ENCODE results near the gene NAPSA. TPM values are rescaled to one million over a fixed set of nuclear protein-coding genes. Genes with fewer than 3 reads are reported as not detected.

Gene NAPSA
- polyA plus RNA-seq, 1 donor from 2014 or later, result not detected

- Histone ChIP-seq H2AFZ (ENCODE audit: low read depth, low read length) (no peak overlapping the region), H3K4me2 (ENCODE audit: low read length) (no peak overlapping the region), H3K9me3 (ENCODE audit: low read length) (no peaks in the 10 kb centered on the region), H3F3A (ENCODE audit: insufficient read depth, low read length, poor library complexity, severe bottlenecking) (no peaks in the 10 kb centered on the region), H3K27ac (ENCODE audit: low read length) (no peak overlapping the region), H3K9me2 (ENCODE audit: insufficient read depth, low read length) (no peaks in the 10 kb centered on the region), H3K27me3 (ENCODE audit: insufficient read depth, low read depth, low read length) (peaks cover 18% of the 10 kb centered on the region), H3K4me3 (ENCODE audit: low read length) (peak overlapping the region; percentile 71), H3K36me3 (ENCODE audit: insufficient read depth, low read length) (no peaks in the 10 kb centered on the region), H4K20me1 (ENCODE audit: insufficient read depth) (no peaks in the 10 kb centered on the region), H3K79me2 (replicated peaks; ENCODE audit: insufficient read depth, low read length) (no peaks in the 10 kb centered on the region), H3K9ac (ENCODE audit: low read length) (no peak overlapping the region)
- TF ChIP-seq REST (IDR thresholded peaks at IDR 0.05; ENCODE audit: borderline replicate concordance), result no peak
- no peak for TF ChIP-seq POLR2AphosphoS5 (IDR thresholded peaks at IDR 0.05)
- TF ChIP-seq SMC3 (conservative IDR thresholded peaks at IDR 0.05; ENCODE audit: poor library complexity), result no peak
- no peak for TF ChIP-seq MXI1 (conservative IDR thresholded peaks at IDR 0.05; ENCODE audit: poor library complexity, severe bottlenecking)
- no peak for TF ChIP-seq TAF1 (IDR thresholded peaks at IDR 0.05; ENCODE audit: low read depth)
- no peak for TF ChIP-seq CTCF (IDR thresholded peaks at IDR 0.05; ENCODE audit: poor library complexity, severe bottlenecking)
- no peak for TF ChIP-seq RAD21 (conservative IDR thresholded peaks at IDR 0.05)
- TF ChIP-seq EZH2 (IDR thresholded peaks at IDR 0.05; ENCODE audit: borderline replicate concordance, insufficient read depth, low read length, poor library complexity, severe bottlenecking), result no peak
- TF ChIP-seq EP300 (conservative IDR thresholded peaks at IDR 0.05; ENCODE audit: poor library complexity, severe bottlenecking), result no peak
Observed at GRCh38 chr19:50327013-50327412, 38.4 kb downstream of the NAPSA start.

- Histone ChIP-seq H2AFZ (ENCODE audit: low read depth, low read length) (no peak overlapping the region), H3K9me2 (ENCODE audit: insufficient read depth, low read length) (no peaks in the 10 kb centered on the region), H3K36me3 (ENCODE audit: insufficient read depth, low read length) (no peaks in the 10 kb centered on the region), H3F3A (ENCODE audit: insufficient read depth, low read length, poor library complexity, severe bottlenecking) (no peaks in the 10 kb centered on the region), H3K9me3 (ENCODE audit: low read length) (no peaks in the 10 kb centered on the region), H4K20me1 (ENCODE audit: insufficient read depth) (no peaks in the 10 kb centered on the region), H3K9ac (ENCODE audit: low read length) (peak overlapping the region; percentile 69), H3K4me3 (ENCODE audit: low read length) (peak overlapping the region; percentile 71), H3K79me2 (replicated peaks; ENCODE audit: insufficient read depth, low read length) (no peaks in the 10 kb centered on the region), H3K27me3 (ENCODE audit: insufficient read depth, low read depth, low read length) (peaks cover 18% of the 10 kb centered on the region), H3K4me2 (ENCODE audit: low read length) (peak overlapping the region; percentile 78), H3K27ac (ENCODE audit: low read length) (no peak overlapping the region)
- TF ChIP-seq REST (IDR thresholded peaks at IDR 0.05; ENCODE audit: borderline replicate concordance), result no peak
- TF ChIP-seq SMC3 (conservative IDR thresholded peaks at IDR 0.05; ENCODE audit: poor library complexity), result no peak
- TF ChIP-seq EZH2 (IDR thresholded peaks at IDR 0.05; ENCODE audit: borderline replicate concordance, insufficient read depth, low read length, poor library complexity, severe bottlenecking), result no peak
- TF ChIP-seq POLR2AphosphoS5 (IDR thresholded peaks at IDR 0.05), result no peak
- TF ChIP-seq EP300 (conservative IDR thresholded peaks at IDR 0.05; ENCODE audit: poor library complexity, severe bottlenecking), result no peak
- no peak for TF ChIP-seq CTCF (IDR thresholded peaks at IDR 0.05; ENCODE audit: poor library complexity, severe bottlenecking)
- TF ChIP-seq TAF1 (IDR thresholded peaks at IDR 0.05; ENCODE audit: low read depth), result no peak
- TF ChIP-seq MXI1 (conservative IDR thresholded peaks at IDR 0.05; ENCODE audit: poor library complexity, severe bottlenecking), result no peak
Observed at GRCh38 chr19:50326101-50326664, 39.3 kb downstream of the NAPSA start.
